Type B pancreatic cell (in vitro differentiated cells): ENCODE data around the gene ANKDD1A. TPM values are rescaled to one million over a fixed set of nuclear protein-coding genes. Genes with fewer than 3 reads are reported as not detected.

Experiments
- DNase-seq: peaks from one replicate; pipeline ENCODE4 v3.0.0; 2021; ENCODE audit warnings: mixed read lengths; ENCODE audit not compliant: unreplicated experiment; ENCODE audit errors: extremely low spot score
- H3K27ac Mint-ChIP-seq: 2 replicates; pipeline ENCODE4 v1.8.0; 2021; ENCODE audit warnings: mild to moderate bottlenecking, mixed read lengths
- H3K27me3 Mint-ChIP-seq: 2 replicates; pipeline ENCODE4 v1.8.0; 2021; ENCODE audit warnings: mixed read lengths
- H3K36me3 Mint-ChIP-seq: 2 replicates; pipeline ENCODE4 v1.8.0; 2021; ENCODE audit warnings: mixed read lengths
- H3K4me1 Mint-ChIP-seq: one replicate; pipeline ENCODE4 v1.8.0; 2021; ENCODE audit warnings: mixed read lengths; ENCODE audit not compliant: unreplicated experiment
- H3K4me3 Mint-ChIP-seq: 2 replicates; pipeline ENCODE4 v1.8.0; 2021; ENCODE audit warnings: mild to moderate bottlenecking, mixed read lengths
- H3K9me3 Mint-ChIP-seq: 2 replicates; pipeline ENCODE4 v1.8.0; 2021; ENCODE audit warnings: mixed read lengths
- CTCF ChIP-seq: fragments of 200-600 bp; sonication (generic); conservative IDR thresholded peaks from 2 replicates; pipeline ENCODE4 v1.5.0; 2021; ENCODE audit warnings: antibody characterized with exemption, mild to moderate bottlenecking
- total RNA-seq: library from RNA; stranded (reverse); gene quantifications from 2 replicates; pipeline ENCODE4 v1.2.1, GENCODE V29; 2021; ENCODE audit warnings: low replicate concordance

ANKDD1A gene
- total RNA-seq, 1 donor from 2014 or later, result 3.2 TPM

DNA sequence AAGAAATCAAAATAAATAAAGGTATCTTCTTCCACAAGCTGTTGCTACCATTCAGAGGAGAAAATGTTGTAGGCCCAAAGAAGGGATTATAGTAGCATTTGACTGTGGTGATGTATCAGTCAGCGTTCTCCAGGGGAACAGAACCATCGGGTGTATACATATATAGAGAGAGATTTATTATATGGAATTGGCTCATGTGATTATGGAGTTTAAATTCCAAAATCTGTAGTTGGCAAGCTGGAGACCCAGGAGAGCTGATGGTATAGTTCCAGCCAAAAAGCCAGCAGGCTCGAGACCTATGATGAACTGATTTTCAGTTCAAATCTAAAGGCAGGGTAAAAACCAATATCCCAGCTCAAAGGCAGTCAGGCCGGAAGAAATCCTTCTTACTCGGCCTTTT, 85.4 kb downstream of the ANKDD1A start:
- no peaks in the 10 kb centered on the region for H3K9me3 Mint-ChIP-seq
- no peak overlapping the region for H3K27ac Mint-ChIP-seq
- no peaks in the 10 kb centered on the region for H3K4me1 Mint-ChIP-seq
- TF ChIP-seq CTCF, result no peak
- H3K4me3 Mint-ChIP-seq, result no peak overlapping the region
- DNase-seq, result no peak
- no peaks in the 10 kb centered on the region for H3K27me3 Mint-ChIP-seq
- no peaks in the 10 kb centered on the region for H3K36me3 Mint-ChIP-seq

DNA sequence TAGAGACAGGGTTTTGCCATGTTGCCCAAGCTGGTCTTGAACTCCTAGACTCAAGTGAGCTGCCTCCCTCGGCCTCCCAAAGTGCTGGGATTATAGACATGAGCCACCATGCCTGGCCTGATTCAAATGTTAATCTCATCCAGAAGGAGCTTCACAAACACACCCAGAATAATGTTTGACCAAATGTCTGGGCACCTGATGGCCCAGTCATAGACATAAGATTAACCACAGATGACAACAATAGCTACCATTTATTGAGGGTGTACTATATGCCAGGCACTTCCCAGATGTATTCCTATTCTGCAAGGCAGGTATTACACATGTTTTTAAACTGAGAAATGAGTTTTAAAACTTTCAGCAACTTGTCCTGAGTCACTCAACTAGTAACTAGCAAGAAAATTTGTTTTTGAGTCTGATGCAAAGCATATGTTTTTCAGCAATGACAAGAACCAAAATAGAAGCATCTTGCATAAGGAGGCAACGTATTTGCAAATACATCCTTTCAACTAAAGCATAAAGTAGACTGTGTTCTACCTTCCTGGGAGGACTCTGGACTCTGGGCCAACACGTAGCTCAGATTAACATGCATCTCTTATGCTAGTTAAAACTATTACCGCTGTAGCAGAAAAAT, 86.2 kb downstream of the ANKDD1A start:
- Mint-ChIP-seq H3K27ac (no peak overlapping the region), H3K9me3 (no peaks in the 10 kb centered on the region), H3K27me3 (no peaks in the 10 kb centered on the region), H3K36me3 (peaks cover under 1% of the 10 kb centered on the region), H3K4me1 (no peaks in the 10 kb centered on the region), H3K4me3 (no peak overlapping the region)
- DNase-seq, result no peak
- TF ChIP-seq CTCF, result no peak

DNA sequence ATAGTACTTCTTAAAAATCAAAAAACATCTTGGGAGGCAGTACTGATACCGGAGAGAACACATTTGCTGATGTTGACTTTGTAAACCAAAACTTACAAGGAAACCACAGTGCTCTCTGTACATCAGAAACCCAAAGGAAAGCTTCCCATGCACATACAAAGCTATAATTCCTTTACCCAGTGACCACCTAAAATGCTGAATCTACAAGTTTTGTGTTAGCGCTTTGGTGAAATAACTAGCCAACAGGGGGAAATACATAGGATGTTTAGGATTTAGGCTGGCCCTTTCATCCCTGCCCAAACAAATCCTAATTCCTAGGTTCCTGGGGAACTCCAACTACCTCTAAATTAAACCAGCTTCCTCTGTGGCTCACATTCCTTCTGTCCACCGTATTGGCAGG, 93.3 kb downstream of the ANKDD1A start:
- H3K27me3 Mint-ChIP-seq, result no peaks in the 10 kb centered on the region
- H3K27ac Mint-ChIP-seq, result no peak overlapping the region
- no peak overlapping the region for H3K4me3 Mint-ChIP-seq
- no peak for TF ChIP-seq CTCF
- no peaks in the 10 kb centered on the region for H3K9me3 Mint-ChIP-seq
- peaks cover 13% of the 10 kb centered on the region for H3K36me3 Mint-ChIP-seq
- DNase-seq, result no peak
- H3K4me1 Mint-ChIP-seq, result no peaks in the 10 kb centered on the region

GRCh38 chr15:65006876-65007275, 95.2 kb downstream of the ANKDD1A start:
- Mint-ChIP-seq H3K9me3 (no peaks in the 10 kb centered on the region), H3K4me1 (no peaks in the 10 kb centered on the region), H3K27me3 (no peaks in the 10 kb centered on the region), H3K36me3 (peaks cover 13% of the 10 kb centered on the region), H3K4me3 (no peak overlapping the region), H3K27ac (no peak overlapping the region)
- DNase-seq, result no peak
- no peak for TF ChIP-seq CTCF

Other genes with a start within 250 kb of the ANKDD1A start
- 6.4 and 19.7 TPM in 2 replicates for gene RBPMS2, start 136.3 kb upstream of the ANKDD1A start, total RNA-seq
- 8.0 and 30.5 TPM in 2 replicates for gene PIF1, start 86.3 kb upstream of the ANKDD1A start, total RNA-seq
- gene PLEKHO2, start 70.0 kb upstream of the ANKDD1A start, total RNA-seq, result 10.1 and 11.2 TPM in 2 replicates
- 77.0 and 80.7 TPM in 2 replicates for gene SPG21, start 78.0 kb downstream of the ANKDD1A start, total RNA-seq
- 19.2 and 19.5 TPM in 2 replicates for gene MTFMT, start 117.7 kb downstream of the ANKDD1A start, total RNA-seq
- 1.2 and 5.7 TPM in 2 replicates for gene SLC51B, start 133.5 kb downstream of the ANKDD1A start, total RNA-seq
- 0.33 and 4.0 TPM in 2 replicates for gene RASL12, start 156.1 kb downstream of the ANKDD1A start, total RNA-seq
- not detected in 2 replicates for gene KBTBD13, start 164.8 kb downstream of the ANKDD1A start, total RNA-seq
- 2.6 and 6.0 TPM in 2 replicates for gene UBAP1L, start 203.3 kb downstream of the ANKDD1A start, total RNA-seq
- 22.2 and 38.9 TPM in 2 replicates for gene PDCD7, start 221.9 kb downstream of the ANKDD1A start, total RNA-seq